HCT116 (cell line): ENCODE results near the gene KCND3. TPM values are rescaled to one million over a fixed set of nuclear protein-coding genes. Genes with fewer than 3 reads are reported as not detected.

ENCODE experiments used
- ATAC-seq: fragments of 200-7000 bp; cut with Tn5 transposase; 2 replicates; pipeline ENCODE4 v1.9.1; 2020; ENCODE audit warnings: mild to moderate bottlenecking, moderate library complexity
- BruUV-seq: library from RNA; stranded (reverse); fragments of 400-500 nt; replicated peaks from 2 replicates; lab custom pipeline; 2021; lab: Mats Ljungman, UMichigan
- CTCF ChIA-PET: fragments of 300-600 bp; sonication (Branson Sonifier 250); formaldehyde crosslinking; loops from one replicate; lab custom pipeline; 2021; ENCODE audit warnings: antibody characterized with exemption; lab: Charles Lee
- POLR2A ChIA-PET: fragments of 300-600, 350-600 bp; sonication (Branson Sonifier 250); formaldehyde crosslinking; loops from one replicate; lab custom pipeline; 2021; ENCODE audit warnings: antibody characterized with exemption; lab: Charles Lee
- RAD21 ChIA-PET, 2 experiments: fragments of 300-600 bp; sonication (Branson Sonifier 250); formaldehyde crosslinking; loops; one replicate each; lab custom pipeline; 2023; ENCODE audit warnings: low total read pairs in 2 of 2; ENCODE audit not compliant: uncharacterized antibody in 2 of 2, unreplicated experiment in 2 of 2, low non-redundant PET in 1 of 2; lab: Charles Lee
- DNase-seq: peaks from one replicate; pipeline ENCODE4 v3.0.0-alpha.2; 2010; ENCODE audit warnings: low read depth, low spot score
- H2AFZ ChIP-seq: fragments of 200-600 bp; shearing (Covaris generic), sonication (generic); 2 replicates; pipeline ENCODE4 v1.6.1; 2017; ENCODE audit warnings: low read depth, mixed run types, mixed read lengths, antibody characterized with exemption, low read length; ENCODE audit not compliant: poor library complexity, severe bottlenecking
- H3K27ac ChIP-seq: 2 replicates; pipeline ENCODE4 v1.5.1; 2012; ENCODE audit warnings: low read depth, low read length
- H3K27me3 ChIP-seq: fragments of 200-600 bp; sonication (generic); 2 replicates; pipeline ENCODE4 v1.6.1; 2016; ENCODE audit warnings: mixed run types, low read length, mixed read lengths; ENCODE audit not compliant: insufficient read depth
- H3K36me3 ChIP-seq, 2 experiments: fragments of 200-500 bp in 1 of 2; fragments of 200-600 bp in 1 of 2; sonication (Bioruptor generic) in 1 of 2; sonication (generic) in 1 of 2; 2 replicates each; pipeline versions ENCODE4 v1.5.1 to v1.6.1; 2014 to 2016; ENCODE audit warnings: low read length in 2 of 2, inconsistent platforms in 1 of 2, mixed read lengths in 1 of 2, mixed run types in 1 of 2; ENCODE audit not compliant: insufficient read depth in 2 of 2, control insufficient read depth in 1 of 2
- H3K4me1 ChIP-seq, 2 experiments: fragments of 200-600 bp in 1 of 2; sonication (generic) in 1 of 2; 2 replicates each; pipeline versions ENCODE4 v1.5.1 to v1.6.1; 2012 to 2017; ENCODE audit warnings: low read length in 2 of 2, inconsistent platforms in 1 of 2, mild to moderate bottlenecking in 1 of 2, mixed read lengths in 1 of 2, mixed run types in 1 of 2, moderate library complexity in 1 of 2; ENCODE audit not compliant: insufficient read depth in 2 of 2, control insufficient read depth in 1 of 2
- H3K4me2 ChIP-seq: fragments of 200-600 bp; sonication (generic); 2 replicates; pipeline ENCODE4 v1.6.1; 2017; ENCODE audit warnings: mixed run types, low read length, mixed read lengths
- H3K4me3 ChIP-seq, 2 experiments: fragments of 200-600 bp in 1 of 2; sonication (generic) in 1 of 2; replicated peaks in 1 of 2; 2 replicates each; pipeline ENCODE4 v1.5.1; 2011 to 2016; ENCODE audit warnings: low read length in 2 of 2, control low read depth in 1 of 2, low read depth in 1 of 2, mild to moderate bottlenecking in 1 of 2, mixed read lengths in 1 of 2, mixed run types in 1 of 2
- H3K79me2 ChIP-seq: fragments of 200-600 bp; sonication (generic); 2 replicates; pipeline ENCODE4 v1.6.1; 2017; ENCODE audit warnings: mild to moderate bottlenecking, mixed run types, low read length, moderate library complexity, mixed read lengths; ENCODE audit not compliant: insufficient read depth
- H3K9ac ChIP-seq: fragments of 200-600 bp; sonication (generic); 2 replicates; pipeline ENCODE4 v1.6.1; 2016; ENCODE audit warnings: low read length, mixed read lengths
- H3K9me2 ChIP-seq: fragments of 200-600 bp; sonication (generic), shearing (Covaris generic); 2 replicates; pipeline ENCODE4 v1.6.1; 2017; ENCODE audit warnings: mixed run types, mild to moderate bottlenecking, moderate library complexity; ENCODE audit not compliant: insufficient read depth
- H3K9me3 ChIP-seq, 2 experiments: fragments of 200-500 bp in 1 of 2; fragments of 200-600 bp in 1 of 2; sonication (Bioruptor generic) in 1 of 2; sonication (generic) in 1 of 2; 2 replicates each; pipeline ENCODE4 v1.6.1; 2014 to 2017; ENCODE audit warnings: low read length in 2 of 2, mixed read lengths in 2 of 2, inconsistent platforms in 1 of 2, low read depth in 1 of 2, mild to moderate bottlenecking in 1 of 2, mixed run types in 1 of 2, moderate library complexity in 1 of 2; ENCODE audit not compliant: control insufficient read depth in 1 of 2, insufficient read depth in 1 of 2
- H4K20me1 ChIP-seq: fragments of 200-600 bp; sonication (generic), shearing (Covaris generic); 2 replicates; pipeline ENCODE4 v1.6.1; 2017; ENCODE audit warnings: mixed run types, mild to moderate bottlenecking, moderate library complexity; ENCODE audit not compliant: insufficient read depth
- CEBPB ChIP-seq: IDR thresholded peaks from 2 replicates; pipeline ENCODE4 v1.6.1; 2012; ENCODE audit warnings: low read depth
- EGR1 ChIP-seq: IDR thresholded peaks from 2 replicates; pipeline ENCODE4 v1.6.1; 2012; ENCODE audit warnings: low read depth
- ELF1 ChIP-seq: IDR thresholded peaks from 2 replicates; pipeline ENCODE4 v1.6.1; 2012; ENCODE audit warnings: low read depth, borderline replicate concordance
- POLR2A ChIP-seq: IDR thresholded peaks from 2 replicates; pipeline ENCODE4 v1.7.0; 2011; ENCODE audit warnings: borderline replicate concordance; ENCODE audit not compliant: insufficient read depth, insufficient read length; ENCODE audit errors: extremely low read depth
- RAD21 ChIP-seq: IDR thresholded peaks from 2 replicates; pipeline ENCODE4 v1.6.1; 2012; ENCODE audit warnings: low read depth, mild to moderate bottlenecking
- SIN3A ChIP-seq: IDR thresholded peaks from 2 replicates; pipeline ENCODE4 v1.6.1; 2012; ENCODE audit warnings: low read depth
- TCF7L2 ChIP-seq: IDR thresholded peaks from 2 replicates; pipeline ENCODE4 v1.7.0; 2011; ENCODE audit warnings: borderline replicate concordance, inconsistent platforms; ENCODE audit not compliant: insufficient read depth, insufficient read length; ENCODE audit errors: extremely low read depth
- ZFX ChIP-seq: fragments of 450-650 bp; IDR thresholded peaks from 2 replicates; pipeline ENCODE4 v1.6.1; 2017
- ZNF274 ChIP-seq: fragments of 200-500 bp; sonication (Bioruptor generic); IDR thresholded peaks from 2 replicates; pipeline ENCODE4 v1.6.1; 2014; ENCODE audit warnings: mild to moderate bottlenecking, low read depth, low read length, inconsistent platforms
- intact Hi-C: fragments of 100-400 bp; cut with micrococcal nuclease; formaldehyde crosslinking; loops from 2 replicates; pipeline ENCODE4 v1.10.0; 2022
- total RNA-seq: library from RNA; stranded (reverse); gene quantifications from one replicate; pipeline ENCODE4 v1.2.1, GENCODE V29; 2021; ENCODE audit not compliant: unreplicated experiment
- TF ChIP-seq, protein P1 (sequence below): IDR thresholded peaks from 2 replicates; pipeline ENCODE4 v1.6.1; 2011; ENCODE audit warnings: mild to moderate bottlenecking, low read length, moderate library complexity; ENCODE audit not compliant: insufficient replicate concordance; ENCODE audit errors: extremely low read depth
- TF ChIP-seq, protein P2 (sequence below): IDR thresholded peaks from 2 replicates; pipeline ENCODE4 v1.6.1; 2012; ENCODE audit warnings: low read depth
- TF ChIP-seq, protein P3 (sequence below): IDR thresholded peaks from 2 replicates; pipeline ENCODE4 v1.6.1; 2012

The KCND3 gene
- total RNA-seq, 1 experiment from 2014 or later, result 0.44 TPM

DNA sequence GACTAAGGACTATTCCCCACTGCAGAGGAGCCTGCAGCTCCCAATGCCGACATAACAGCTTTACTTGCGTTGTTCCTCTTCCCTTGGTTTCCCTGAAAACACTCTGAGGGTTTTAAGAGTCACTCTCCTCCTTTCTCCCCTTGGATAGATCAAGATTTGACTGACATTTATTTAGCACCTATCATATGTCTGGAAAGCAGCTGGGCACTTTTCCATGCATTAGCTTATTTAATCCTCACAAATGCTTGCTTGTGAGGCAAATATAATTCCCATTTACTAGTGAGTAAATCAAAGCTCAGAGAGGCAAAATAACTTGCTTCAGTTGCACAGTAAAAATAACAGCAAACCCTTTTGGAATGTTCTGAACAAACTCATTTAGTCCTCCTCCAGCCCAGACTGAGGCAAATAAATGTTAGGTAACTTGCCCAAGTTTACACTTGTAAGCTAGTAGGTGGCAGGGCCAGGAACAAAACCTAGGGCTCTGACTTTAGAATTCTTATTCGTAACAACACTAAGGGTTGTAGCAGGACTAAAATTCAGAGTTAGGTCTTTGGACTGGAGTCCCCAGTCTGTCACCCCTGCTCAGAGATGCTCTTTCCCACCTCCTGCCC is 81.4 kb downstream of the KCND3 start:
- Histone ChIP-seq H3K4me2 (no peak overlapping the region), H3K9ac (no peak overlapping the region), H3K27me3 (peaks cover 62% of the 10 kb centered on the region; the same call in 1 of the 2 replicates), H3K4me3 (no peak overlapping the region), H2AFZ (no peak overlapping the region), H3K9me3 (no peaks in the 10 kb centered on the region), H4K20me1 (no peaks in the 10 kb centered on the region), H3K4me1 (no peaks in the 10 kb centered on the region), H3K79me2 (no peaks in the 10 kb centered on the region), H3K36me3 (no peaks in the 10 kb centered on the region), H3K27ac (no peak overlapping the region), H3K9me2 (no peaks in the 10 kb centered on the region)
- ChIA-PET CTCF (no interaction called here), POLR2A (no interaction called here), RAD21 (no interaction called here)
- TF ChIP-seq POLR2A (no peak), SIN3A (no peak), CEBPB (no peak), EGR1 (no peak), TCF7L2 (no peak), ZNF274 (no peak), RAD21 (no peak)
- TF ChIP-seq, protein P1, sequence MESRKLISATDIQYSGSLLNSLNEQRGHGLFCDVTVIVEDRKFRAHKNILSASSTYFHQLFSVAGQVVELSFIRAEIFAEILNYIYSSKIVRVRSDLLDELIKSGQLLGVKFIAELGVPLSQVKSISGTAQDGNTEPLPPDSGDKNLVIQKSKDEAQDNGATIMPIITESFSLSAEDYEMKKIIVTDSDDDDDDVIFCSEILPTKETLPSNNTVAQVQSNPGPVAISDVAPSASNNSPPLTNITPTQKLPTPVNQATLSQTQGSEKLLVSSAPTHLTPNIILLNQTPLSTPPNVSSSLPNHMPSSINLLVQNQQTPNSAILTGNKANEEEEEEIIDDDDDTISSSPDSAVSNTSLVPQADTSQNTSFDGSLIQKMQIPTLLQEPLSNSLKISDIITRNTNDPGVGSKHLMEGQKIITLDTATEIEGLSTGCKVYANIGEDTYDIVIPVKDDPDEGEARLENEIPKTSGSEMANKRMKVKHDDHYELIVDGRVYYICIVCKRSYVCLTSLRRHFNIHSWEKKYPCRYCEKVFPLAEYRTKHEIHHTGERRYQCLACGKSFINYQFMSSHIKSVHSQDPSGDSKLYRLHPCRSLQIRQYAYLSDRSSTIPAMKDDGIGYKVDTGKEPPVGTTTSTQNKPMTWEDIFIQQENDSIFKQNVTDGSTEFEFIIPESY, result no peak
- ATAC-seq, result no peak
- intact Hi-C loops, result no loop called here
- no peak for DNase-seq
- BruUV-seq, result no TSS peak

DNA sequence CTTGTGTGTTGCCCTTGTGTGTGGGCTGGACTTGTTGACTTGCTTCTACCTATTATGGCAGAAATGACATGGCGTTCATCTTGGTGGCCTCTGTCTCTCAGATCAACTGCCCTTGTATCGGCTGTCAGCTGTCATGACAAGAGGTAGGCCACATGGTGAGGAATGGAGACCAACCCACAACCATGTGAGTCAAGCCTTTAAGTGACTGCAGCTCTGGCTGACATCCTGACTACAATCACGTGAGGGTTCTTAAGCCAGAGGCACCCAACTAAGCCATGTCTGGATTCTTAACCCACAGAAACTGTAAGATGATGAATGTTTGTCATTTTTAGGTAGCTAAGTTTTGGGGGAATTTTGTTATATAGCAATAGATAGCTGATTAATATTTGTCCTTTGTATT is 82.1 kb downstream of the KCND3 start:
- H3K27ac ChIP-seq, result no peak overlapping the region
- H3K27me3 ChIP-seq, result peaks cover 65% of the 10 kb centered on the region; the same call in 1 of the 2 replicates
- no peak overlapping the region for H3K4me3 ChIP-seq
- POLR2A ChIA-PET, result interaction anchor here (0.5 kb wide), 1 partner anchor 166 kb away, joined by 3 read pairs; no protein-coding TSS in a partner anchor
- RAD21 ChIA-PET, result no interaction called here
- no peaks in the 10 kb centered on the region for H3K9me2 ChIP-seq
- no peak overlapping the region for H3K9ac ChIP-seq
- H3K4me1 ChIP-seq, result no peaks in the 10 kb centered on the region
- H2AFZ ChIP-seq, result no peak overlapping the region
- no peak overlapping the region for H3K4me2 ChIP-seq
- intact Hi-C loops, result no loop called here
- CTCF ChIA-PET, result no interaction called here
- no peaks in the 10 kb centered on the region for H3K79me2 ChIP-seq
- no peaks in the 10 kb centered on the region for H4K20me1 ChIP-seq
- TF ChIP-seq, protein P1, result no peak
- TF ChIP-seq, protein P2, sequence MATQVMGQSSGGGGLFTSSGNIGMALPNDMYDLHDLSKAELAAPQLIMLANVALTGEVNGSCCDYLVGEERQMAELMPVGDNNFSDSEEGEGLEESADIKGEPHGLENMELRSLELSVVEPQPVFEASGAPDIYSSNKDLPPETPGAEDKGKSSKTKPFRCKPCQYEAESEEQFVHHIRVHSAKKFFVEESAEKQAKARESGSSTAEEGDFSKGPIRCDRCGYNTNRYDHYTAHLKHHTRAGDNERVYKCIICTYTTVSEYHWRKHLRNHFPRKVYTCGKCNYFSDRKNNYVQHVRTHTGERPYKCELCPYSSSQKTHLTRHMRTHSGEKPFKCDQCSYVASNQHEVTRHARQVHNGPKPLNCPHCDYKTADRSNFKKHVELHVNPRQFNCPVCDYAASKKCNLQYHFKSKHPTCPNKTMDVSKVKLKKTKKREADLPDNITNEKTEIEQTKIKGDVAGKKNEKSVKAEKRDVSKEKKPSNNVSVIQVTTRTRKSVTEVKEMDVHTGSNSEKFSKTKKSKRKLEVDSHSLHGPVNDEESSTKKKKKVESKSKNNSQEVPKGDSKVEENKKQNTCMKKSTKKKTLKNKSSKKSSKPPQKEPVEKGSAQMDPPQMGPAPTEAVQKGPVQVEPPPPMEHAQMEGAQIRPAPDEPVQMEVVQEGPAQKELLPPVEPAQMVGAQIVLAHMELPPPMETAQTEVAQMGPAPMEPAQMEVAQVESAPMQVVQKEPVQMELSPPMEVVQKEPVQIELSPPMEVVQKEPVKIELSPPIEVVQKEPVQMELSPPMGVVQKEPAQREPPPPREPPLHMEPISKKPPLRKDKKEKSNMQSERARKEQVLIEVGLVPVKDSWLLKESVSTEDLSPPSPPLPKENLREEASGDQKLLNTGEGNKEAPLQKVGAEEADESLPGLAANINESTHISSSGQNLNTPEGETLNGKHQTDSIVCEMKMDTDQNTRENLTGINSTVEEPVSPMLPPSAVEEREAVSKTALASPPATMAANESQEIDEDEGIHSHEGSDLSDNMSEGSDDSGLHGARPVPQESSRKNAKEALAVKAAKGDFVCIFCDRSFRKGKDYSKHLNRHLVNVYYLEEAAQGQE, result no peak
- no peak for TF ChIP-seq EGR1
- no peak for TF ChIP-seq ZFX
- TF ChIP-seq, protein P3, sequence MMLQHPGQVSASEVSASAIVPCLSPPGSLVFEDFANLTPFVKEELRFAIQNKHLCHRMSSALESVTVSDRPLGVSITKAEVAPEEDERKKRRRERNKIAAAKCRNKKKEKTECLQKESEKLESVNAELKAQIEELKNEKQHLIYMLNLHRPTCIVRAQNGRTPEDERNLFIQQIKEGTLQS, result no peak
- no peak for TF ChIP-seq ELF1
- no peak for TF ChIP-seq ZNF274
- no peak for ATAC-seq
- no TSS peak for BruUV-seq
- H3K36me3 ChIP-seq, result no peaks in the 10 kb centered on the region
- DNase-seq, result no peak
- no peaks in the 10 kb centered on the region for H3K9me3 ChIP-seq
